Endothelial cell of hepatic sinusoid (primary cell): ENCODE data around the gene TNS4.

ENCODE experiments used
- in situ Hi-C: cut with HindIII; loops from 2 replicates; pipeline ENCODE4 v1.10.0; 2017; ENCODE audit warnings: low sequenced_read_pairs

Gene TNS4

DNA sequence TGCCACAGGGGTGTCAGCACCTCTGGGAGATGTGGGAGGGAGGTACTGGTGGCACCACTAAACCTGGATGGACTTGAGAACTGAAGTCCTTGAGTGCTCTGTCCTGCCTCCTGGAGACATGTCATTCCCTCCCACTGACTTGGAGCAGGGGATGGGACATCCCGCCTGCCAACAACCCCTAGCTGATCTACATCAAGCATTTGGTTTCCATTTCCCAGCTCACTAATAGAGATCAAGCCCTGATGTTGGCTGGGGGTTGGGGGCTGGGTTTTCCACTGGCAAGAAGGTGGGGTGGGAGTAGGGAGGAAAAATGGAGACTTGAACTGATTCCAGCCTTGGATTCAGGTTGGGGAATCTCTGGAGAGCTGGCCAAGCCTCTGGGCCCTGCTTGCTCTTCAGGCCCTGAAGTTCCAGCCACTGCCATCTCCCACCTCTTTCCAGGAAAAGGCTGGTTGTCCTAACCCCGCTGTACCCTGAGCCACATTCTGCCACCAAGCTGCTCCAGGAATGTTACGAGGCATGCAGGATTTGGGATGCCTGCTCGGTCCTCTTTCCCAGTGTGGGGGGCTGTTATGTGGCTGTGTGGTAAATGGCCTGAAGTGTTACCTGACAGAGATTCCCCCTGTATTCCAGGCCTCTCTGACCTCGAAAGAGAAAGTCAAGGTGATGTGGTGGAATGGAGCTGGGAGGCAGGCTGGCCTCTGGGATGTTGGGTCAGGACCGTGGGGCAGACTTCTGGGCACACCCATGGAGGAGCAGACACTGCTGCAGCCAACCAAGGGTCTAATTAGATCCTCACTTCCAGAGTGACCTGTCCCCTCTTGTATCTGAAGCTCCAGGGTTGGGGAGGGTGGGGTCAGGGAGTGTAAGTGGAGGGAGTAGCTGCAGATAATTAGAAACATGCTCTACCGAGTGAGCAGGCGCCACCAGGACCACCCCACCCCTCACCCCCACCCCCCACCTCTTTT is 41.5 kb downstream of the TNS4 start:
- in situ Hi-C loops = no loop called here

DNA sequence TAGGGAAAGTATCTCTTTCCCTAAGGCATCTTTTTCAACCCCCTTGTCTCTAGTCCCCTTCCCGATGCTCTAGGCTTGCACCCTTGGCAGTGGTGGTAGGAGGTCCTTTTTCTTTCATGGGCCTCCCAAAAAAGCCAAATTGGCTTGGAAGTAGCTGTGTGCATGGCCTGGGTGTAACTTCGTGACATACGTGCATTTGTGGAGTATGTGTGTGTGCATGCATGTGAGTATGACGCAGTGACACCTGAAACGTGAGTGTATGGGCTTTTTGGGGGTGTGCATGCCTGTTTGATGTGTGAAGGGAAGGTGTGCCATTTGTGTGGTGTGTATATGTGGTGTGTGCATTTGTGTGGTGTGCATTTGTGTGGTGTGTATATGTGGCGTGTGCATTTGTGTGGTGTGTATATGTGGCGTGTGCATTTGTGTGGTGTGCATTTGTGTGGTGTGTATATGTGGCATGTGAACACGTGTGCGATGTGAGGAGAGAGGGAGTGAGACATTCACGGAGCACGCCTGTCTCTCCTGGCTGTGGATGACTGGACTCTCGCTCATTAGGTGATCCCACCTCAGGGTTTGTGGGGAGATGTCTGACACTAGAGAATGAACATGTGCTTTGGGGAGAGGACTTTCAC is 42.5 kb downstream of the TNS4 start:
- in situ Hi-C loops = no loop called here

DNA sequence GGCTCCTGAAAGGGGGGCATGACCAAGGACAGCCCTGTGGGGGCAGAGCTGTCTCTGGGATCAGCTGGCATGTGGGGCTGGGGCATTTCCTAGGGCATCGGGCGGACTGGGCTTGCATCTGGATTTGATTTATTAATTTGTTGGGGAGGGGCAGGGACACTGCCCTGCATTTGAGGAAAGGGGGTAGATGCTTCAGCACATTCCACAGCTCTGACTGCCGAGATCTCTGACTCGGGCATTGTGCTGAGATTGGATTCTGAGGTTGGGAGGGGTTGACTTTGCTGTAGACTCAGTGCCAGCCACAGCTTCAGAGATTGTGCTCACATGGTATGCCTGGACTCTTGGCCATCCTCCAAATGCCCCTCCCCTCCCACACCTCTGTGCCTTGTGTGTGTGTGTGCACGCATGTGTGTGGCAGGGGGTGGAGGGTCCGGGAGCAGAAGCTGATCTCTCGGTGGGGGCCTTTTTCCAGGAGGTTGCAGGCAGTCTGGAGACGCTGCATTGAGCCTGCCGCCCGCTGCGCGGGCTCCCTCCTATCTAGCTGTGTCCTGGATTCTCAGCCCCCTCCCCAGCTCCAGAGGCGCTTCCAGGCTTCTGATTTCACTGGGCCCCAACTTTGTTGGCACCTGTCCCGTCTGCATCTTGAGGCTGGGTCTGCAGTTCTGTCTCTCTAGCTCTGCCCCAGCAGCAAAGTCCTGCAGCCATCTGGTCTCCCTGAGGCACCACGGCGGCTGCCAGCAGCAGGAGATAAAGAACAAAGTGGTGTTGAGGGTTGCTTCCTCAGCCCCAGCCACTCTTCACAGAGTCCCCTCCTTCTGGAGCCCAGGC is 43.2 kb downstream of the TNS4 start:
- in situ Hi-C loops = no loop called here

DNA sequence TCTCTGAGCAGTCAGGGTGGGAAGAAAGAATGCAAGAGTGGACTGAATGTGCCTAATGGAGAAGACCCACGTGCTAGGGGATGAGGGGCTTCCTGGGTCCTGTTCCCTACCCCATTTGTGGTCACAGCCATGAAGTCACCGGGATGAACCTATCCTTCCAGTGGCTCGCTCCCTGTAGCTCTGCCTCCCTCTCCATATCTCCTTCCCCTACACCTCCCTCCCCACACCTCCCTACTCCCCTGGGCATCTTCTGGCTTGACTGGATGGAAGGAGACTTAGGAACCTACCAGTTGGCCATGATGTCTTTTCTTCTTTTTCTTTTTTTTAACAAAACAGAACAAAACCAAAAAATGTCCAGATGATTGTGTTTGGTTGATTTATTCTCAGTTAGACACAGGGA is 44.1 kb downstream of the TNS4 start:
- in situ Hi-C loops = no loop called here

DNA sequence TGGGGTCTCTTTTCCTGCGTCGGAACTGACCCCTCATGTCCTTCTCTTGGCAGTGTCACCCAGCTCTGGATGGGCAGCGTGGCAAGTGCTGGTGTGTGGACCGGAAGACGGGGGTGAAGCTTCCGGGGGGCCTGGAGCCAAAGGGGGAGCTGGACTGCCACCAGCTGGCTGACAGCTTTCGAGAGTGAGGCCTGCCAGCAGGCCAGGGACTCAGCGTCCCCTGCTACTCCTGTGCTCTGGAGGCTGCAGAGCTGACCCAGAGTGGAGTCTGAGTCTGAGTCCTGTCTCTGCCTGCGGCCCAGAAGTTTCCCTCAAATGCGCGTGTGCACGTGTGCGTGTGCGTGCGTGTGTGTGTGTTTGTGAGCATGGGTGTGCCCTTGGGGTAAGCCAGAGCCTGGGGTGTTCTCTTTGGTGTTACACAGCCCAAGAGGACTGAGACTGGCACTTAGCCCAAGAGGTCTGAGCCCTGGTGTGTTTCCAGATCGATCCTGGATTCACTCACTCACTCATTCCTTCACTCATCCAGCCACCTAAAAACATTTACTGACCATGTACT is 44.9 kb downstream of the TNS4 start:
- in situ Hi-C loops = no loop called here

DNA sequence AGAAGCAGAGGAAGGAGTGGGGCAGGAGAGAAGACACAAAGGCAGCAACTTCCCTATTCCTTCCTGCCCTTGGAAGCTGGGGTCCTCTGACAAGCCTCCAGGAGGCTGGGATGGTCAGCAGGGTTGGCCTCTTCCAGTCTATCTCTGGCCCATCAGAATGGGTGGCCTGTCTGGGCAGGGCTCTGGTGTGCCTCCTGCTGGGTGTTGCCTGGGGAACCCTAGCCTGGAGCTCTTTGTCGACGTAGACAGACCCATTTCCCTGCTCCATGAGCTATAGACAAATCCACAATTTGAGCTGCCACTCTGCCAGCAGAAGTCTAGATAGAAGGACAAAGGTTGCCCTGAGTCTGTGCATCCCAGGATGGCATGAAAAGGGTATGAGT is 46.8 kb downstream of the TNS4 start:
- in situ Hi-C loops = no loop called here

DNA sequence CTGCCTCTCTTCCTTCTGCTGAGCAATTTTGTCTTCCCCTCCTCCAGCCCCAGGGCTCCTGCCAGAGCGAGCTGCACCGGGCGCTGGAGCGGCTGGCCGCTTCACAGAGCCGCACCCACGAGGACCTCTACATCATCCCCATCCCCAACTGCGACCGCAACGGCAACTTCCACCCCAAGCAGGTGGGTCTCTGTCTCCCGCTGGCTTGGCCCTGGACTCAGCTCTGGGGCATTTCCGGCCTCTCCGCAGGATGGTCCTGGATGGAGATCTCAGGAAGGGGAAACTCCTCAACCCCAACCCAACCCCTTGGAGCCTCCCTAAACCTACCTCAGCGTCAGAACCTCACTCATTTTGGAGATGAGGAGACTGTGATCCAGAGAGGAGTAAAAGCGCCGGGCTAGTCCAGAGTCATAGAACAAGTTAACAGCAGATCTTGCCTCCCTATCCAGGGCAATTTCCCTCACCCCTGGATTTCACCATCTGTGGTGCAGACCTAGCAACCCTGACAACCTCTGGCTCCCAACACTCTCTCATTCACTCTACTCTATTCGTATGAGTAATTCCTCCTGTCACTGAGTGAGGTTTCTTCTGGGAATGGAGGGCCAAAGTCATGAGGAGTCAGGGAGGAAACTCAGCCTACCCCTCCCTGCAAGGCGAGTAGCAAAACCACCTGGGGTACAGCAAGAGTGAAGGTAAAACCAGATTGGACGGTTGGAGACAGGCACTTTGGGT is 47.4 kb downstream of the TNS4 start:
- in situ Hi-C loops = no loop called here

DNA sequence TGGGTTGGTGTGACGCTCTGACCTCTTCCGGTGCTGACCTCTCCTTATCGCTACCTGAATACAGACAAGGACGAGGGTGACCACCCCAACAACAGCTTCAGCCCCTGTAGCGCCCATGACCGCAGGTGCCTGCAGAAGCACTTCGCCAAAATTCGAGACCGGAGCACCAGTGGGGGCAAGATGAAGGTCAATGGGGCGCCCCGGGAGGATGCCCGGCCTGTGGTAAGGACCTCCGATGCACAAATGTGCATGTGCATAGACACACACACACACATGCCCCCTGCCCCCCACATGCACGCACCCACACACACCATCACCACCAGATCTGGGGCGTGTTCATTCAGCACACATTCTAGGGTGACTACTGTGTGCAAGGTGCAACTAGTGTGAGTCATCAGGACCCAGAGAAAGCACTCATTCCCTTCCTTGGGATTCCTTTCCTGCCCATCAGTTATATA is 48.5 kb downstream of the TNS4 start:
- in situ Hi-C loops = no loop called here

DNA sequence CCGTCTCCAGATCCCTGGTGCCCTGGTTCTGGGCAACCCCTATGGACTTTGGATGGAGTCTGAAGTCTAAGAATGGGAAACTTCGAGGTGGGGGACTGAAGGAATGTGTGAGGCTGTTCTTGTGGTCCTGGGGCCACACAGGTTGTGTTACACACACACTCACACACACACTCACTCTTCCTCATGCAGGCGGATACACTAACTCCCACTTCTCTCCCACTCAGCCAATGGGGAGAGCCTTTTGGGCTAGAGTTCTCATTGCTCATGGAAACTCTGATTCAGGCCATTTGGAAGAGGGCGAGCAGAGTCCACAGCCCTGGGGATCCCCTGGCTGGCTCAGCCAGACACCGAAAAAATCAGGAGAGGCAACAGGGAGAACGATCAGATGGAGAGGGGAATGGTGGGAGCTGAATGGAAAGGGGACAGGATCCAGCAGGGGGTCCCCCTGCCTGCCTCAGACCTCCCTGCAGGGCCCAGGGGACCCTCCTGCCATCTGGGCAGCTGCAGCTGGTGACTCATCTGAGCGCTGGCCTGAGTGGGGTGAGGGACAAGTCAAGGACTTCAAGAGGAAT is 49.1 kb downstream of the TNS4 start:
- in situ Hi-C loops = no loop called here

DNA sequence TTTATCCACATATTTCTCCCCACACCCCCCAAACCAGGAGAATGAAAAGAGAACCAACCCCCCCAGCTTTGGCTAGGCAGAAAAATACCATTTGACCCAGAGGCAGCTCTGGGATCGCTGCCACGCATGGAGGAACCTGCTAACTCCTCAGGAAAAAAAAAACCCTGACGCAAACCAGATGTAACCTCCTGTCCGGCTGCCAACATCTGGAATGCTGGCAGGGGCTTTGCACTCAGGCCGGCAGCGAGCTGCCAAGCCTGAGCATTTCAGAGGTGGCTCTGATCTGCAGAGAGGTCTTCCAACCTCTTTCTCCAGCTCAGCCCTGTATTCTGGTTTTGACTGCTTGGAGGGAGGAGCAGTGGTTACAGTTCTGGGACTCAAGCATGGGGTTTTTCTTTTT is 50.0 kb downstream of the TNS4 start:
- in situ Hi-C loops = no loop called here

DNA sequence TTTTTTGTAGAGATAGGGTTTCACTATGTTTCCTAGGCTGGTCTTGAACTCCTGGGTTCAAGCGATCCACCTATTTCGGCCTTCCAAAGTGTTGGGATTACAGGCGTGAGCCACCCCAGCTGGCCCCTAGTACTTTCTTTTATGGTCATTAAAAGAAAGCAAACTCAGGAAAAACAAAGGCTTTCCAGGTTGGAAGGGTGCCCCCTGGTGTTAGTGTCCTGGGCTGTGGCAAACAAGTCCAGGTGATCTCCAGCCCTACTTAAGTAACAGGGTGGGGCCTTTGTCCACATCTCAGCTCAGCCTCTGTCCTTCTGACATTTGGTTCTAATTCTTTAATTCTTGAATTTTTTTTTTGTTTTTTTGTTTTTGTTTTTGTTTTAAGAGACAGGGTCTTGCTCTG is 51.2 kb downstream of the TNS4 start:
- in situ Hi-C loops = no loop called here

DNA sequence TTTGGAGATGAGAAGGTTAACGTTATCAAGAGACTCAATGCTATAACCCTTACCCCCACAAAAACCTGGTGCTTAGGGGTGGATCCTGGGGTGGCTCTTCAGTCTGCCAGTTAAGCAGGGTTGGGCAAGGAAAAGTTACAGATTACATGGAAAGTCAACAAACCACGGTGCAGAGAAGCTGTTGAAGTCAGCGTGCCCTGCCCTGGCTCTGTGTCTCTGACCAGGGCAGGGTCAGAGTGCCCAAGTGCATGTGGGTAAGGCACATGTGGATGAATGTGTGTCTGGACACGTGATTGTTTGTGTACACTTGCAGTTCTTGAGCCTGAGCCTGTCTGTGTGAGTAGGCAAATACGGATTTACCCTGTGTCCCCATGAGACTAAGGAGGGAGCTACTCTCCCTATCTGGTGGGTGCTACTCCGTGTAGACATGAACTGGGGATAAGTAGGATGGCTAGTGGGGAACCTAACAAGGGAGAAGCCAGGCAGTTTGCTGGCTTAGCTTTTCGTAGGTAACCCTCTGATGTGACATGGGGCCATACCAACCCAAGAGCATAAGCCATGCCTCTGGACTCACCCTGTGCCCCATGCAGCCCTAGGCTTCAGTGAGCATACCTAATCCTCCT is 52.7 kb downstream of the TNS4 start:
- in situ Hi-C loops = no loop called here

DNA sequence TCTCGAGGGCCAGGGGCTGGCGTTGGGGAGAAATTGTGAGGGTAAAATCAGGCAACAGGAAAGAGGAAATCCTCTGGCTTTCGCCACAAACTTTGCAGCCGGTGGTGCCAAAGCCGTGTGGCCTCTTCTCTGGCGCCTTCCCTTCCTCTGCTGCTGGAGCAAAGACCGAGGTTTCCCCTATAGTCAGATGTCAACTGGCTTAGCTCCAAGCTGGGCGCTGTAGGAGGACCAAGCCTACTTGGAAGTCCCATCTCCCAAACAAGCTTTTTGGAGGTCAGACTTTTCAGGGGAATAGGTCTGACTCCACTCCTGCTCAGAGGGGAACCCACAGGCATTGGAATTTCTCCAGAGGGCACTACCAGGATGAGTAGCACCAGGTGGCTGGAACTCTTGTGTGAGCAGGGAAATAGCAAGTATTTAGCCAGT is 53.2 kb downstream of the TNS4 start:
- in situ Hi-C loops = no loop called here

DNA sequence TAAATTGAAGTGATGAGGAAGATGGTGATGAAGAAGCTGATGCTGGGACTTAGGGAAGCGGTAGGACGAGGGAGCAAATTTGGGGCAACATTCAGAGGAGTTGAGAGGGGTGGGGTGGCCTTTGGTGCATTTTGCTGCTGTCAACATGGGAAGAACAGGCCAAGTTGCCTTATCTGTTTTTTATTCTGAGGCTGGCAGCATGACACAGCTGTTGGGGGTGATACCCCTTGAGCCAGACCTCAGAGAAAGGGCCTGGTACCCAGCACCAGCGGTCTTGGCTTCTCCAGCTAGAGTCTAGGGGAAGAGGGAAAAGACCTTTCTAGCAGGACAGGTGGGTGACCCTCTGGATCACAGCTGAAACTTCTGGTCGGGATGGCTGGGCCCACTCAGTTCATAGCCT is 53.6 kb downstream of the TNS4 start:
- in situ Hi-C loops = no loop called here

DNA sequence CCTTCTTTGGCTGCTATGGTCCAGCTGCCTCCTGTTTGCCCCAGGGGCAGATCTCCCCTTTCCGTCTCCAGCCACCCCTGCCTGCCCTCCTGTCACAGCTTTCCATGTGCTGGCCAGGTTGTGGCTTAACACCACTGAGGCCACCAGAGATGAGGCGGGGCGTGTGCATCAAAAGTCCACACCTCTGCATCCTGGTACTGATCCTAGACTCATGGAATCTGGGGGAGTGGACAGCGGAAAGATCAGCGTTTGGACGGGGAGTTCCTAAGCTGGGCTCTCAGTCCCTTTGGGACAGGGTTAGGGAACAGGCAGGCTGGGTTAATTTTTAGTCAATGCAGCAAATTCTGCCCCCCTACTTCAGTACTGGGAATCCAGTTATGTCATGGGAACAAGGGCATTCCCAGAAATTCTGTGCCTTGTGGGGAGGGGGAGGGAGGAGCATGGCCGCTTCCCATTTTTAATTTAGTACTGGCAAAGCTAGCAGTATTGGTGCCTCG is 54.2 kb downstream of the TNS4 start:
- in situ Hi-C loops = no loop called here

DNA sequence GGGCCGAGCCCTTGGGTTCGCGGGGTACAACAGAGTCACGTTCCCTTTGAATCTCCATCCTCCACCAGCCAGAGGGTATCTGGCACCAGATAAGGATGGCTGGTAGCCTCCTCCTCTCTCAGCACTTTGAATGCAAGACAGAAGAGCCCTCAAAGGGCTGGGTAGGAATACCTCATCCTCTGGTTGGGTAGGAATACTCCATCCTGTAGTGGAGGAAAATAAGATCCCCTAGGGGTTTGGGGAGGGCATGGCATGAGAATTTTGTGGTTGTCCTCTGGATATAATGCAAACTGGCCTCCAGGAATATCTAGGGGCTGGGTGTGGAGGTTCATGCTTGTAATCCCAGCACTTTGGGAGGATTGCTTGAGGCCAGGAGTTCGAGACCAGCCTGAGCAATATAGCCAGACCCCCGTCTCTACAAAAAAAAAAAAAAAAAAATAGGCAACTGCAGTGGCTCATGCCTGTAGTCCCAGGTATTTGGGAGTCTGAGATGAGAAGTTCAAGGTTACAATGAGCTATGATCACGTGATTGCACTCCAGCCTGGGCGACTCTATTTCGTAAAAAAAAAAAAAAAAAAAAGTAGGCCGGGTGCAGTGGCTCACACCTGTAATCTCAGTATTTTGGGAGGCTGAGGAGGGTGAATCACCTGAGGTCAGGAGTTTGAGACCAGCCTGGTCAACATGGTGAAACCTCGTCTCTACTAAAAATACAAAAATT is 55.5 kb downstream of the TNS4 start:
- in situ Hi-C loops = no loop called here

DNA sequence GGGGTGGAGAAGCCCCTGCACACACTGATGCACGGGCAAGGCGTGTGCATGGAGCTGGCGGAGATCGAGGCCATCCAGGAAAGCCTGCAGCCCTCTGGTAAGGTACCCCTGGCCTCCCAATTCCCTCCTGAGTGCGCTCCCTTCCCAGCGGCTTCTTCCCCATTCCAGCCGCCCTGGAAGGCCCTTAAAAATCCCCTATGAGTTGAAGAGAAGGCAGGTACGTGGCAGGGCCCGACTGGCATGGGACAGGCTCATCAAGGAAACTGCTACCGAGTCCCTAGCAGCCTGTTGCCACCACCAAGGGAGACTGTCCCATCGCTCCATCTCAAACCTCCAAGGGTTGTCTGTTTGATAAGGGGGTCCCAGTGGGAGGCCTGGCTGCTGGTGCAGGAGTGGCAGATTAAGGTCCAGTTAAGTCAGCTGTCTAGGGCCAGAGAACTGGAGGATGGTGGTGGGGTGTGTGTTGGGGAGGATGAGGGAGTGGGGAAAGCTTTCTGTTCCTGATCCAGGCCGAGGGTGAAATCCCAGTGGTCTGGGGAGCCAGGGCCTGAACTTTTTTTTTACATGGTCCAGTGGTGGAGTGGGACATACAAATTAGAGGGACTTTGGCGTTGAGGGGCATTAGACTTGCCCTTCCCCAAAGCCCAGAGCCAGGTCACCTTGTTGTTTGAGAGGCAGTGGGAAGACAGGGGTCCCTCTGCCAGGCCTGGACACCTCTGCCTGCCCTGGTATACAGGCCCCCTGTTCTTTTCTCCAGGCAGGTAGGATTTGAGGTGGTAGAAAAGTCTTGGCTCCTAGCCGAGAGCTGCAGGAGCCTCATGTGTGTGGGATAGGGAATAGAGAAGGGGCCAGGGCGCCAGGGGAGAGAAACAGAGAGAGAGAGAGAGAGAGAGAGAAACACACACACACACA is 57.2 kb downstream of the TNS4 start:
- in situ Hi-C loops = no loop called here
